ENCODE data around the gene POGLUT2.

DNA sequence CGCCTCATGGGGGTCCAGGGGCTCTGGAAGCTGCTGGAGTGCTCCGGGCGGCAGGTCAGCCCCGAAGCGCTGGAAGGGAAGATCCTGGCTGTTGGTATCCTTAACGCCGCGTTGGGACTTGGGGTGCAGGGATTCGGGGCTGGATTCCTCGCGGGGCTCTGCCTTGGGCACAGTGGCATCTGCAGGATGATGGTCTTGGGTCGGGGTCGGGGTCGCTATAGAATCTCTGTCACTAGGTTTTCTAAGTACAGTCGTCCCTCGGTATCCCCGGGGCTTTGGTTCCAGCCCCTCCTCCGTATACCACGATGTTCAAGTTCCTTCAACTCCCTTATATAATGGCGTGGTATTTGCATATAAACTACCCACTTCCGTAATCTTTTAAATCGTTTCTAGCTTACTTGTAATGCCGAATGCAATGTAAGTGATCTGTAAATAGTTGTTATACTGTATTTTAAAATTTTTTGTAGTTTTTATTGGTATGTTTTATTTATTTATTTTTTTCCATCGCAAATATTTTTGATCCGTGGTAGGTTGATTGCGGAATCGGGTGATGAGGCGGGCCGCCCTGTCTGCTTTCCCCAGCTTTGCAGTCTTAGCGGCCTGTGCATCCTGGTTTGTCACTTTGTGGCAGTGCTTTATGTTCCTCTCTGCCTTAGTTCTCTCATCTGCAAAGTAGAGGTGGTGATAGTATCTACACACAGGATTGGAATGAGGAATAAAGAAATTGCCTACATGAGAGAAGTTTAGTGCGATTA is 47.7 kb upstream of the POGLUT2 start:
- TF ChIP-seq CTCF (IDR thresholded peaks at IDR 0.05; ENCODE audit: low read depth, low read length, missing input control): no peak
- TF ChIP-seq REST (IDR thresholded peaks at IDR 0.05): no peak
- TF ChIP-seq SP1 (IDR thresholded peaks at IDR 0.05): no peak

Measured in liver (tissue), 3 donors.